ENCODE measurements around the gene HIVEP2. TPM values are rescaled to one million over a fixed set of nuclear protein-coding genes. Genes with fewer than 3 reads are reported as not detected.

HIVEP2 gene
- total RNA-seq, 1 experiment from 2014 or later: 10.3 TPM

- Histone ChIP-seq H3K27ac (ENCODE audit: low read length) (no peak overlapping the region), H3K9me3 (ENCODE audit: control insufficient read depth, insufficient read depth, low read depth, low read length) (no peaks in the 10 kb centered on the region), H3K36me3 (ENCODE audit: control insufficient read depth, insufficient read depth, low read length) (no peaks in the 10 kb centered on the region; the same call in 1 of the 2 replicates), H3K4me1 (ENCODE audit: control insufficient read depth, insufficient read depth, low read length) (peaks cover 4% of the 10 kb centered on the region; the same call in 1 of the 2 replicates), H3K27me3 (ENCODE audit: control insufficient read depth, insufficient read depth, low read length) (no peaks in the 10 kb centered on the region), H3K4me3 (ENCODE audit: low read depth in 2 of 2, low read length in 2 of 2) (no peak overlapping the region)
- CTCF ChIA-PET: no interaction called here
- no TSS peak for BruUV-seq (replicated peaks)
- no peak for TF ChIP-seq TCF7L2 (IDR thresholded peaks at IDR 0.05; ENCODE audit: low read depth, low read length)
- TF ChIP-seq SIN3A (IDR thresholded peaks at IDR 0.05; ENCODE audit: borderline replicate concordance, insufficient read depth, low read depth, low read length): no peak
- TF ChIP-seq POLR2AphosphoS5 (IDR thresholded peaks at IDR 0.05; ENCODE audit: low read depth, low read length): no peak
- no peak for TF ChIP-seq CTCF (IDR thresholded peaks at IDR 0.05)
- no peak for TF ChIP-seq REST (IDR thresholded peaks at IDR 0.05; ENCODE audit: insufficient read depth in 1 of 2, low read depth in 2 of 2, low read length in 1 of 2)
- in situ Hi-C loops (cut with HindIII; ENCODE audit: low pct_unique_long_range_greater_than_20kb, low sequenced_read_pairs) (no loop called here), intact Hi-C loops (cut with micrococcal nuclease; ENCODE audit: unreplicated experiment) (no loop called here)
- POLR2A ChIA-PET: no interaction called here
- no peak for ATAC-seq
- no peak for DNase-seq (ENCODE audit: low read depth, low spot score)
These were observed 47.3 kb downstream of the HIVEP2 start for GRCh38 chr6:142897659-142898058.

- ChIA-PET POLR2A (no interaction called here), CTCF (no interaction called here)
- TF ChIP-seq CTCF (IDR thresholded peaks at IDR 0.05): no peak
- TF ChIP-seq POLR2AphosphoS5 (IDR thresholded peaks at IDR 0.05; ENCODE audit: low read depth, low read length): no peak
- TF ChIP-seq SIN3A (IDR thresholded peaks at IDR 0.05; ENCODE audit: borderline replicate concordance, insufficient read depth, low read depth, low read length): no peak
- TF ChIP-seq REST (IDR thresholded peaks at IDR 0.05; ENCODE audit: insufficient read depth in 1 of 2, low read depth in 2 of 2, low read length in 1 of 2): no peak
- TF ChIP-seq TCF7L2 (IDR thresholded peaks at IDR 0.05; ENCODE audit: low read depth, low read length): no peak
- intact Hi-C loops (cut with micrococcal nuclease; ENCODE audit: unreplicated experiment): no loop called here
- Histone ChIP-seq H3K27me3 (ENCODE audit: control insufficient read depth, insufficient read depth, low read length) (no peaks in the 10 kb centered on the region), H3K9me3 (ENCODE audit: control insufficient read depth, insufficient read depth, low read depth, low read length) (no peaks in the 10 kb centered on the region), H3K4me1 (ENCODE audit: control insufficient read depth, insufficient read depth, low read length) (peaks cover 8% of the 10 kb centered on the region; the same call in 1 of the 2 replicates), H3K36me3 (ENCODE audit: control insufficient read depth, insufficient read depth, low read length) (no peaks in the 10 kb centered on the region; the same call in 1 of the 2 replicates), H3K4me3 (ENCODE audit: low read depth in 2 of 2, low read length in 2 of 2) (no peak overlapping the region), H3K27ac (ENCODE audit: low read length) (no peak overlapping the region)
- in situ Hi-C loops (cut with HindIII; ENCODE audit: low pct_unique_long_range_greater_than_20kb, low sequenced_read_pairs): no loop called here
- ATAC-seq: no peak
- BruUV-seq (replicated peaks): no TSS peak
- no peak for DNase-seq (ENCODE audit: low read depth, low spot score)
These were observed 48.2 kb downstream of the HIVEP2 start for GRCh38 chr6:142896732-142897131.

Data from Panc1 (cell line).